ENCODE measurements around the gene TUSC2. TPM values are rescaled to one million over a fixed set of nuclear protein-coding genes. Genes with fewer than 3 reads are reported as not detected.

Gene TUSC2
- total and polyA plus RNA-seq, 9 of the 15 experiments (the other 6 are each of a cell fraction or from before 2014, with no cell fraction given), result 2.8 to 67.5 (median 25.8) TPM

GRCh38 chr3:50323092-50323600, 4.9 kb downstream of the TUSC2 start:
- intact Hi-C loops (cut with micrococcal nuclease), result no loop called here
- 60% methylated on average over 2 of the region's 4 CpGs for WGBS (ENCODE audit: insufficient coverage, low coverage, missing lambda C conversion rate)
- peaks cover 25 to 66% of the 10 kb centered on the region in 2 experiments; a peak in 4 of 5 replicates for H3K4me1 ChIP-seq (replicated peaks in 1 of 2; ENCODE audit: control insufficient read depth in 2 of 2, insufficient read depth in 2 of 2, low read length in 2 of 2)
- no peaks in the 10 kb centered on the region for H3K27me3 ChIP-seq (ENCODE audit: control insufficient read depth in 2 of 2, insufficient read depth in 2 of 2, low read length in 2 of 2)
- no peak overlapping the region for H3K4me2 ChIP-seq (ENCODE audit: insufficient read depth, low read length)
- CTCF ChIA-PET (ENCODE audit: low intra/inter-chr PET ratio), result interaction anchor here (2.1 kb wide), 1 partner anchor 96 kb away, joined by 6 read pairs; no protein-coding TSS in a partner anchor
- no peak overlapping the region for H3K4me3 ChIP-seq
- FAIRE-seq (no peak), ATAC-seq (no peak), DNase-seq (ENCODE audit: extremely low read depth in 1 of 4, low spot score in 3 of 4) (no peak)
- no peaks in the 10 kb centered on the region for H3K9me1 ChIP-seq (ENCODE audit: control insufficient read depth, insufficient read depth, low read length)
- H3K9me3 ChIP-seq (replicated peaks; ENCODE audit: control insufficient read depth, insufficient read depth, low read depth, low read length), result no peaks in the 10 kb centered on the region
- peaks cover 41% of the 10 kb centered on the region; the same call in 2 of the 3 replicates for H3K36me3 ChIP-seq (ENCODE audit: control insufficient read depth, insufficient read depth, low read length)
- no peak overlapping the region for H2AFZ ChIP-seq (ENCODE audit: low read depth, low read length)
- peak overlapping the region in 1 of 2 experiments; percentile 55; a peak in 2 of 4 replicates for H3K9ac ChIP-seq (ENCODE audit: insufficient read depth in 1 of 2, low read depth in 2 of 2, low read length in 2 of 2)
- BruUV-seq (replicated peaks), result no TSS peak
- peaks cover 36% of the 10 kb centered on the region for H3K79me2 ChIP-seq (ENCODE audit: control insufficient read depth, insufficient read depth, low read length)
- TF ChIP-seq BCLAF1 (IDR thresholded peaks at IDR 0.05; ENCODE audit: borderline replicate concordance in 1 of 2, control insufficient read depth in 1 of 2, low read depth in 2 of 2, low read length in 1 of 2), result no peak
- TF ChIP-seq NR2C1 (IDR thresholded peaks at IDR 0.05), result no peak
- TF ChIP-seq NR2C1 (tag; IDR thresholded peaks at IDR 0.05), result no peak
- H3K27ac ChIP-seq (ENCODE audit: extremely low read depth, low read depth, low read length), result no peak overlapping the region
- H4K20me1 ChIP-seq (replicated peaks; ENCODE audit: control insufficient read depth, insufficient read depth, low read length), result no peaks in the 10 kb centered on the region
- in situ Hi-C loops (cut with MboI), result no loop called here
- POLR2A ChIA-PET, result interaction anchor here (1.2 kb wide), 1 partner anchor 14 kb away, joined by 4 read pairs; no protein-coding TSS in a partner anchor
